HPDE6-E6E7 (cell line): ENCODE data around the gene PTPRS.

Source experiments
- DNase-seq: peaks from one replicate; pipeline ENCODE4 v3.0.0; 2011; ENCODE audit warnings: missing footprints; ENCODE audit errors: extremely low spot score

PTPRS gene

DNA sequence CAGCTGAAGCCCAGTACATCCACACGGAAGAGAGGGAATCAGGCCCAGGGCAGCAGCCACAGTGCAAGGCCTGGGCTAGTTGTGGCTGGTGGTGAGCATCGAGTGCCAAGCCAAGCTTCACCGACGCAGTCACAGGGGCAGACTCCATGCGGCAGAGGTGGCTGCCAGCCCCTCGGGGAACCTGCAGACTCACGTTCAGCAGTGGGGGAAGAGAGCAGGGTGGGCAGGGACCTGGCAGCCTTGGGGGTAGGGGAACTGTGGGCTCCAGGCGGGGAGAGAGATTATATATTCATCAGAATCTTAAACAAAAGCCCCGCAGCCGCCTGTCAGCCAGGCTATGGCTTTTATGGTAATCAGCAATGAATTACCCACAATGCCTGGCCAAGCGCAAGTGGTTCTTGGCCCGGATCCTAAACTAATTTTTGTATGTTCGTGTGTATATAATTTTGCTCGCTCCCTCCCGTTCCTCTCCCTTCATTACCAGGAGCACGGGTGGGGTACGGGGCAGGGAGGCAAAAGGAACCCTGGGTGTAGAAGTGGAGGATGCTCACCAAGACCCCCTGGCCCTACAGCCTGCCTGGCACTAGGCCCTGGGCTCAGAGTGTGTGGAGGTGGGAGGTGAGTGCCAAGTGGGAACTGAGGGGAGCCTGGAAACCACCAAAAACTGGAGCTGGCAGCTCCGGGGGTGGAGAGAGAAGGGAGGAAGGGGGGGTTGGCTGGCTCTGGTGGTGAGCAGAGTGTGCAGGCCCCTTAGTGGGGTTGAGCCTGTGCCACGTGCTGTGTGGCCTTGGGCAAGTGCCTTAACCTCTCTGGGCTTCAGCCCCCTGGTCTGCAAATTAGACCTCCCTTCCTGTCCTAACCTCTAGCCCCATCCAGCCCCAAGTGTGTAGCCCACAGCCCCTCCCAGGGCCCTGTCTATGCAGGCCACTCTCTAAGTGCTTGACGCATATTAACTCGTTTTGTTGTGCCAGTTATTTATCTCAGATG, 31.9 kb downstream of the PTPRS start:
- DNase-seq: no peak

DNA sequence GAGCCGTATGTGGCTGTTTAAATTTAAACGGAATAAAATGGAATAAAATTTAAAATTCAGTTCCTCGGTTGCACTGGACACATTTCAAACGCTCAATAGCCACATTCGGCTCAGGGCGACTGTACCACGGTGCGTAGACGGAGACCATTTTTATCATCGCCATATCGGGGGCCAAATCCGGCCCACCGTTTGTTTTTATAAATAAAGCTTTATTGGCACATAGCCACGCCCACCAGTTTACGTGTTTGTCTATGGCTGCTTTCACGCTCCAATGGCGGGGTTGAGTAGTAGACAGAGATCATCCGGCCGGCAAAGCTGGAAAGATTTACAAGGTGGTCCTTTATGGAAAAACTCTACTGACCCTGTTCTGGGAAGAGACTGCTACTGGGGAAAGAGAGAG, 33.0 kb downstream of the PTPRS start:
- DNase-seq: no peak

DNA sequence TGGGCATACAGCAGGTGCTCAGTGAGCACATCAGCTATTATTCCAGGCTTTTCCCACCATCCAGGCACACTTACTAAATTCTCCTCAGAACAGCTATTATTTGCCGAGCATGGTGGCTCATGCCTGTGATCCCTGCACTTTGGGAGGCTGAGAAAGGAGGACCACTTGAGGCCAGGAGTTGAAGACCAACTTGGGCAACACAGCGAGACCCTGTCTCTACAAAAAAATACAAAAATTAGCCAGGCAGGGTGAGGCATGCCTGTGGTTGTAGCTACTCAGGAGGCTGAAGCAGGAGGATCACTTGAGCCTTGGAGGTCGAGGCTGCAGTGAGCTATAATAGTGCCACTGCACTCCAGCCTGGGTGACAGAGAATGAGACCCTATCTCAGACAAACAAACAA, 35.4 kb downstream of the PTPRS start:
- no peak for DNase-seq

DNA sequence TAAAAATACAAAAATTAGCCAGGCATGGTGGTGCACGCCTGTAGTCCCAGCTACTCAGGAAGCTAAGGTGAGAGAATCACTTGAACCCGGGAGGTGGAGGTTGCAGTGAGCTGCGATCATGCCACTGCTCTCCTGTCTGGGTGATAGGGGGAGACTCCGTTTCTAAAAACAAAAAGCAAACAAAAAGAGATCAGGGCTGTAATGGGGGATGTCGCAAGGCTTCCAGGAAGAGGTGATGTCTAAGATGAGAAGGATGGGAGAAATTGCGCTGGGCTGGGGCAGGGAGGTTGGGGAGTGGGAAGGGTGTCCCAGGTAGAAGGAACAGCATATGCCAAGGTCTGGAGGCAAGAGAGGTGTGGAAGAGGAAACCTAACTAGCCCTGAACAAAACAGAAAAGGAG, 36.1 kb downstream of the PTPRS start:
- DNase-seq: no peak

DNA sequence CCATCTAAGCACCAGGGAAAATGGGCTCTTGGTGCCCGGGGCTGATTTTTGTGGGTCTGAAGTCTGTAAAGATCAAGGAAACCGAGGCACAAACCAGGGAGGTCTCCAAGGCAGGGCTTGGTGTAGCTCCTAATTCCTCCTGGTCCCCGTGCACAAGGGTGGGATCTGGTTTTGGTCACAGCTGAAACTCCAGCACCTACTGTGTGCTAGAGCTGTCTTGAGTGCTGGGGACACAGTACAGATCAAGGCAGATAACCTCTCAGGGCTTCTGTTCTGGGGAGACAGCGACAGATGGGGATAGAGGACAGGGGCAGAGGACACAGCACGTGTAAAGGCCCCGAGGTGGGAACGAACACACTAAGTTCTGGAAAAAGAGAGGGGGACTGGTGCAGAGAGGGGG, 37.4 kb downstream of the PTPRS start:
- DNase-seq: no peak

DNA sequence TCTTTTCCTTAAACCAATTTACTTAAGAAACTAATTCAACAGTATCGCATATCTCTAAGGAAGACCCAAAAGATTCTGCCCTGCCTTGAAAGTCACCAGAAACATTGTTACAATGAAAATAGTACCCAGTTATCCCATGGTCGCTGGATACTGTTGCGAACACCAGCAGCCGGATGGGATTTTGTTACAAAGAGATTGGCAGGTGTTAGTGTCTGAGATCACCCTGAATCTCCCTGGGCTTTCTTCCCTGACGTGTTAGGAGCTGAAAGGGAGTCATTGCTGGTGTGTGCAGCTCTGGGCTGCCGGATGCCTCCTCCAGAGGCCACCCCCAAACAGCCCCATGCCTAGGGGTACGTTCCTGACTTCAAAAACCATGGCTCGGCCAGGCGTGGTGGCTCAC, 38.2 kb downstream of the PTPRS start:
- DNase-seq: no peak

DNA sequence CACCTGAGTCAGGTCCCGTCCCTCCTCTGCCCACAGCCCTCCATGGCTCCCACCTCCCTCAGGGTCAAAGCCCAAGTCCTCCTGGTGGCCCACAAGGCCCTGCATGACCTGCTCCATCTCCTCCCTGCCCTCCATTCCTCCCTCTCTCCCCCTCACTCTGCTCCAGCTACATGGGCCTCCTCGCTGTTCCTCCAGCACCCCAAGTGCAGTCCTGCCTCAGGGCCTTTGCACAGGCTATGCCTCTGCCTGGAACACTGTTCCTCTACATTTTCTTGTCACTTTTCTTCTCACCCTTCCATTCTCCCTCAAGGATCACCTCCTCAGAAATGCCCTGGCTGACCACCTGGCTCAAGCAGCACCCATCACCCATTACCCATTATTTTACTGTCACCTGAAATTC, 41.5 kb downstream of the PTPRS start:
- DNase-seq: no peak

DNA sequence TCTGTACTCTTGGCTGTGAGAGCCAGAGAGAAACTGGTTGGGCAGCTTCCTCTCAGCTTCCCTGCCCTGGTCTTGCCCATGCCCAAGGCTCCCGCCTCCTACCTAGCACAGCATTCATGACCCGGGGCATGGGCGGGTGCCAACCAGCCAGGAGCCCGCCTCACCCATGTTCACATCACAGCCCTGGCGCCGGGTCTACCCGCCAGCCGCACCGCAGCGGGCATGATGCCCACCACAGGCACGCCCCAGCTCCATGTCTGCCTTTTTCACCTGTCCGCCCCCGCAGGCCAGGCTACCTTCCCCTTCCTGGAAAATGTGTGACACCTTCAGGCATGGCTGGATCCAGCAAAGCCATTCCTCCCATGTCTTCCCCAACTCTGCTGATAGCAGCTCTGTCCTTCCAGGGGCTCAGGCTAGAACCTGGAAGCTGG, 42.1 kb downstream of the PTPRS start:
- no peak for DNase-seq

DNA sequence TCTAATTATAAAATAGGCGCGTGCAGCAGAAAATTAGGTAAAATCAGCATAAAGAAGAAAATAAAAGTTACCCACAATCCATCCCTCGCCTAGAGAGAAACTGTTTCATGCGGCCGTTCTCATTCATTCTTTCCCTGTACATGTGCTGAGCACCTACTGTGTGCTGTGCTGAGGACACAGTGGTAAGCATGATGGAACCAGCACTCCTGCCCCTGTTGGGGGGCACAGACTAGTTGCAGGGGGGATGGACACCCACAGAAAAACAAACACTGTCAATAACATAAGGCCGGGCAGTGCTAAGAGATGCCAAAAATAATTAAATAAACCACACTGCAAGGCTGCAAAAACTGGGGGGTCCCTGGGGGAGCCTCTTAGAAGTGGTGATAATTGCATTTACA, 43.3 kb downstream of the PTPRS start:
- no peak for DNase-seq

DNA sequence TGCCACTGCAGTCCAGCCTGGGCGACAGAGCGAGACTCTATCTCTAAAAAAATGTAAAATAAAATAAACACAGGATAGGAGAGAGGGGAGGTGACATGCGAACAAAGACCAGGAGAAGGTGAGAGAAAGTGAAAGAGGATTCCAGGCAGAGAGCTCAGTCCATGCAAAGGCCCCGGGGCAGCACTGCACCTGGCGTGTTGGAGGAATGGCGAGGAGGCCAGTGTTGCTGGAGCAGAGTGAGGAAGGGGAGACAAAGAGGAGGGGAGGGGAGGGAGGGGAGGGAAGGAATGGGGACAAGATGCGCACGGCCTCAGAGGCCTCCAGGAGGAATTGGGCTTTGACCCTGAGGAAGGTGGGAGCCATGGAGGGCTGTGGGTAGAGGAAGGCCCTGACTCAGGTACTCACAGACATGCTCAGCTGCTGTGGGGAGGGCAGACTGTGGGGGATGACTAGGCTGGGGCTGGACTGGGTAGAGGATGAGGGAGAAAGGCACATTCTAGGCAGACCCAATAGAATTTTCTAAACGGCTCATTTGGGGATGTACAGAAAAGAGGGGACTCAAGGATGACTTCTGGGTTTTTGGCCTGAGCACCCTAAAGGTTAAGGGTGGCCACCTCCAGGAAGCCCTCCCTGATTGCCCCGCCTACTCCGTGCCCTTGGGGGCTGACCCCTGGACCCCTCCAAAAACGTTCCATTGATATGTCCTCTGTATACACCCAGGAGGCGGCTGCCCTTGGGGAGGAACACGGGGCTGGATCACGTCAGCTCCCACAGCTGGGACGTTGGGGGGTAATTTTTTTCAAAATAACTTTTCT, 43.9 kb downstream of the PTPRS start:
- no peak for DNase-seq

DNA sequence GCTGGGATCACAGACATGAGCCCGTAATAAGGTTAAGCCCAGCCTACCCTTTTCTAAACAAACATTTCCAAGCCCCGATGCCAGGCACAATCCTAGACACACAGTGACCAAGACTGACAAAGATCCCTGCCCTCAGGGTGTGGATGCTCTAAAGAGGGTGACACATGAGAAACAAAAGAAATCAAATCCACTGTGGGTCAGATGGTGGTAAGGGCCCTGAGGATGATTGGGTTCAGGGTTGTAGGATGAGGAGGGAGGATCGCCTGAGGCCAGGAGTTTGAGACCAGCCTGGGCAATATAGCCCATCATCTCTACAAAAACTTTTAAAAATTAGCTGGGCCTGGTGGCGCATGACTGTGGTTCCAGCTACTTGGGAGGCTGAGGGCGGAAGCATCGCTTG, 44.6 kb downstream of the PTPRS start:
- DNase-seq: no peak

DNA sequence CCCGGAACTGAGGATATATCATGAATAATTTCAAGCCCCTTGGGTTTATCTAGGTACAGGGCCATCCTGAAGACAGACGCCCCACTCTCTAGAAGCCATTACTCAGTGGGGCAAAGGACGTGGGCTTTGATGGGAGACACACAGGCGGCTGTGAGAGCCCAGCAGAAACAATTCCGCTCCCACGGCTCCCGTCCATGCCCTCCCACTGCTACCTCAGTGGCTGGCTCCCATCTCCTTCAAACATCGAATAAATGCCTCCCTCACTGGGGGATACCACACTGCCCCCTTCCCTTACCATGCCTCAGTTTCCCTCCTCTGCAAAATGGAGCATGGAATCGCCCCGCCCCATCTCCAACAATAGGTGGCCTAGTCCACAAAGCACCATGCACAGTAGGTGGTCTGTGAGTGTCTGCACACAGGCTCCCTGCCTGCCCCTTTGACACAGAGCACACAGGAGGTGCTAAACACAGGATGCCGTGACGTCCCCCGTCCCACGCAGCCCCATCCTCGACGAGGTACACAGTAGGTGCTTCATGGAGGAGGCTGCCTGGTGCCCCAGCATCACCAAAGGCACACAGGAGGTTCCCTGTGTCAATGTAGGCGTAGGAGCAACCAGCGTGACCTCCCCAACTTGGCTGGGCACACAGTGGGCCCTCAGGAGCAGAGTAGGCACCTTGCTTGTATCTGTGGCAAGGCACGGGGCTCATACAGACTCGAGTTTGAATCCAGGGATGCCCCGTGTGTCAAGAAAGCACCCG, 46.0 kb downstream of the PTPRS start:
- no peak for DNase-seq

DNA sequence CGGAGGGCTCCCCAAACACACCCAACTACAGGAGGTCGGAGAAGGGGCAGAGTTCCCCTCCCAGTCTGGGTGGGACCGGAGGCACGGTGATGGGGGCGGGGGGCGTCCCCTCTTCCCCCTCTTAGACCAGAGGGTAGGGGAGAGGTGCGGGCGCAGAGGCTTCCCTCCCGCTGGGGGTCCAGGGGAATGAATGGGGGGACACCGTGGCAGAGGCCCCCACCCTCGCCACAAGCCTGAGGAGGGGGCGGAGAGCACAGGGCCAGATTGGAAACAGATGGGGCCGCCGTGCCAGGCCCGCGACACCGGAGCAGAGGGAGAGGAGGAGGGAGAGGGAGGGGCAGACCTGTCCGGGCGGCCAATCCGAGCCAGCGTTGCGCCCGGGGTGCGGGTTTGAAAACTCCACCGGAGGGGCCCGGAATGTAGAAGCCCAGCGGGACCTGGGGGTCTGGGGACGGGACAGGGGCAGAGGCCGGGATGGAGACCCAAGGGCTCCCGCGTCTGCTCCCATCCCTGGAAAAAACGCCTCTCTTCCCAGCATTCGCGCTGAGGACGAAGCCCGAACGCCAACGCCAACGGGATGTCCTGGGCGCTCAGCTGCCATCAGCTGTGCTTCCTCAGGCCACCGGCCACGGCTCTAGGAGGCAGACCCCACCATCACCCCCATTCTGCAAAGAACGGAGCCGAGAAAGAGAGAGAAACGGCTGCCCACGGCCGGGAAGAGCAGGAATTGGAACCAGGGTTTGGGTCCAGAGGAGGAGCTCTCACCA, 46.8 kb downstream of the PTPRS start:
- DNase-seq: no peak

DNA sequence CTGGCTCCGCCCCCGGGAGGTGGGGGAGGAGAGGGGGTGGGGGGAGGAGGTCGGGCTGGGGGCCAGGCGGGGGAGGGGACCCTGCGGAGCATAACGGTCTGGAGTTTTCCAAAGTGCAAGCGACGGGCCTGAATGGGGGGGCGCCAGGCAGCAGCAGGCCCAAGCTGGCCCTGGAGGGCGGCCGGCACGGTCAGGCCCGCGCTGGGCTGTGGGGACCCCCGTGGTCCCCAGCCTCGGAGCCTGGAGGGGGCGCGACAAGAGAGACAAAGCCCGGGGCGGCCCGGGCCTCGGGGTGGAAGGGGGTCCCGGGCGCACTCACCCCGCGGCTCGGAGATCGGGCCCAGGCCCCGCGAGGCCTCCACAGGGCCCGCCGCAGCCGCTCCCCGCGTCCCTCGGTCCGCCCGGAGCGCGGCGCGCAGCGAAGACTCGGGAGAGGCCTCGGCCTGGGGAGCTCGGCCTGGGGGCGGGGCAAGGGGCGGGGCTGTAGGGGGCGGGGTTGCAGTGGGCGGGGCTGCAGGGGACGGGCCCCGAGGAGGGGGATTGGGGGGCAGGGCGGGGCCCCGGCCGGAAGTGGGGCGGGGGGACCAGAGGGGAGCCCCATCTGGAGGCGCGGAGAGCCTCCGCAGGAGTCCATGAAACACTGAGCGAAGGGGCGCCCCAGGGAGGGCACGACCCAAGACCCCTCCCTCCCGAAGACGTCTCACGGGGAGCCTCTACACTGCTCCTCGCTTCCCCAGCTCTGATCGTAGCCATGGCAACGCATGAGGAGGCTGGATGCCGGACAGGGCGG, 47.6 kb downstream of the PTPRS start:
- peak; percentile 78 for DNase-seq

DNA sequence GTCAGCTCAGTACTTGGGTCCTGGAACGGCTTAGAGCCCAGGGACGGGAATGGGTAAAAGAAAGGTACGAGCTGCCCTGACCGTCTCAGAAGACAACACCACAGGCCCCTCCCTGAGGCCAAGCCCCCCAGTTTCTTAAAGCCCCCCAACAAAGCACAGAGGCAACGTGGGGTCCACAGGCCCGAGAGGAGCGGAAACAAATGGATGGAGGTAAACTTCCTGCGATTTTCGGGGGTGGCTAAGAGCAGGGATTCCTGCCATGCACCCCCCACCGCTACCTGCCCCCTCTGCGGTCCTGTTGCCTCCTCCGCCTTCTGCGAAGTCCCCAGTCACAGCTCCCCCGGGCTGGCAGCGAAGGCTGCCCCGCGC, 48.2 kb downstream of the PTPRS start:
- no peak for DNase-seq

DNA sequence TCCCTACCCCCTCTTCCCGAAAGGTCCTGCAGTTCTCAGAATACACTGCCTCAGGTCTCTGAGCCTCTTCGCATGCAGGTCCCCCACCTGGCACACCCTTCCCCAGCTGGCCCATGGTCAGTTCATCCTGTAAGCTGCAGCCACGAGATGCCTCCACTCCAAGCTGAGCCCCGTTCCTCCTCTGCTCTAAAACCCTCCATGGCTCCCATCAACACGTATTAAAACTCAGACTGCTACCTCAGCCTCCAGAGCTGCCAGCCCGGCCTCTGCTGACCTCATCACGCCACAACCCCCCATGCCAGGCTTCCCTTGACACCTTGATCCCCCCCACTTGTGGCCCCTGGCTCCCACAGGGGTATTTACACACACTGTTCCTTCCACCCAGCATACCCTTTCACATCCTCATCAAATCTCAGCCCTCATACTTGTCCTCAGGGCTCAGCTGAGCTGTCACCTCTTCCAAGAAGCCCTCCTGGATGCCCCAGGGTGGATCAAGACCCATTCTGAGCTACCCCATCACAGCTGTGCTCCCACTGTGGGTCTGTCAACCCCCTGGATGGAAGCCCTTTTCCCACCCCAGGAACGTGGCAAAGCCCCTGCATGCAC, 48.9 kb downstream of the PTPRS start:
- no peak for DNase-seq
